Hematopoietic multipotent progenitor cell (in vitro differentiated cells): Measurements from ENCODE around the gene CREB5. TPM values are rescaled to one million over a fixed set of nuclear protein-coding genes. Genes with fewer than 3 reads are reported as not detected.

Experiments used
- DNase-seq, 3 donors: peaks; one replicate each; pipeline ENCODE4 v3.0.0-alpha.2; 2011 to 2015; ENCODE audit warnings: low read depth in 2 of 3, low spot score in 2 of 3
- total RNA-seq: library from RNA; depleted of rRNA; stranded (reverse); fragments of >200 nt; gene quantifications from one replicate; pipeline ENCODE4 v1.2.3, GENCODE V29; 2012

Gene CREB5
- total RNA-seq, 1 donor, result 20.7 TPM

GRCh38 chr7:28865601-28866144, 453.4 kb downstream of the CREB5 start:
- no peak for DNase-seq

DNA sequence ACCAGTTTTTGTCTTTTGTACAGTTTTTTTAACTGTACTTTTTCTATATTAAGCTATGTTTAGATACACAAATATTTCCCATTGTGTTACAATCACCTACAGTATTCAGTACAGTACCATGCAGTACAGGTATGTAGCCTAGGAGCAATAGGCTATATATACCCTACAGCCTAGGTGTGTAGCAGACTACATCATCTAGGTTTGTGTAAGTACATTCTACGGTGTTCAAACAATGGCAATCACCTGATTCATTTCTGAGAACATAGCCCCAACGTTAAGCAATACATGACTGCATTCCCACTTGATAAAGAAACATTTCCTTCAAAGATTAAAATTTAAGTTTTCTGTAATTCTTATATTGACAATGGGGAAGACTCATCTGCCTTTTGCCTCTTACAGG, 456.4 kb downstream of the CREB5 start:
- DNase-seq, result no peak

- DNase-seq, result no peak
These were observed 458.8 kb downstream of the CREB5 start for GRCh38 chr7:28871077-28871476.

GRCh38 chr7:28871631-28872030, 459.3 kb downstream of the CREB5 start:
- no peak for DNase-seq

GRCh38 chr7:28872226-28872625, 459.9 kb downstream of the CREB5 start:
- DNase-seq, result no peak

DNA sequence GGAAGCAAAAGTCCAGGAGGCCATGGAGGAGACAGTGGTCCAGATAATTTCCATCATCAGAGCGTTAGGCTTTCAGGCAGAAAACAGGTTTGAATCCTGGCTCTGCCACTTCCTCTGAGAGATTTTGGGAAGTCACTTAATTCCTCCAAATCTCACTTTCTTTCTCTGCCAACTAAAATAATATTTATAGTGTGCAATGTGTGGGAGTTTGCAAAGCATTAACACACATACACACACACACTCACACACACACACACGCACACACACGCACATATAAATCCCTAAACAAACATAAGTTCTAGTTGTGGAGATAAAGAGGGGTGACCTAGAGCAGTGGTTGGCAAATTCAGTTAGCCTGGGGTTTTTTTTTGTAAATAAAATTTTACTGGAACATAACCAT, 461.0 kb downstream of the CREB5 start:
- no peak for DNase-seq

DNA sequence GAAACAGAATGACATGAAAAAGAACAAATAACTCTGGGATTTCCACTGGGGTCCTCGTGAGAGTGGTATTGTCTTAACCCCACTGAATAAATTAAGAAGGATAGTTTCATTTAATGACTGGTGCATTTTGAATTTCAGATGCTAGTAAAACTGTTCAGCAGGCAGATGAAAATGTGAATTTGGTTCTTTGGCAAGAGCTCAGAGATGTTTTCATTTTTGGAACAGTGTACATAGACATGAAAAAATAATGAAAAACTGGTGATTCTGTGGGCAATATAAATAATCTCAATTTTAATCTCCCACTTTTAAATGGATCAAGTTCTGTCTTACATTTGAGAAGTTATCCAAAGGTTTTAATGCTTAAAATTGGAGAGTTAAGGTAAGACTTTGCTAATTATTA, 461.7 kb downstream of the CREB5 start:
- no peak for DNase-seq

Other genes starting within 250 kb of the CREB5 start
- 0.54 TPM for gene JAZF1, start 231.7 kb upstream of the CREB5 start, total RNA-seq